Trophoblast cell (in vitro differentiated cells and primary cell): ENCODE data around the gene KRT39.

Experiments
- DNase-seq, 2 donors: peaks; one replicate each; pipeline ENCODE4 v3.0.0-alpha.2; 2016
- H2AFZ ChIP-seq: 2 replicates; pipeline ENCODE4 v1.6.1; 2013; ENCODE audit warnings: low read length, moderate library complexity, mild to moderate bottlenecking; ENCODE audit not compliant: insufficient read depth, poor library complexity
- H2AK5ac ChIP-seq: 2 replicates; pipeline ENCODE4 v1.6.1; 2013; ENCODE audit warnings: mild to moderate bottlenecking, low read length
- H2BK120ac ChIP-seq: 2 replicates; pipeline ENCODE4 v1.6.1; 2013; ENCODE audit warnings: low read length, mild to moderate bottlenecking, moderate library complexity; ENCODE audit not compliant: insufficient read depth, poor library complexity
- H2BK12ac ChIP-seq: 2 replicates; pipeline ENCODE4 v1.6.1; 2013; ENCODE audit warnings: mild to moderate bottlenecking, low read length, moderate library complexity
- H2BK5ac ChIP-seq: 2 replicates; pipeline ENCODE4 v1.6.1; 2013; ENCODE audit warnings: low read length, low read depth, moderate library complexity, mild to moderate bottlenecking; ENCODE audit not compliant: poor library complexity
- H3K14ac ChIP-seq: 2 replicates; pipeline ENCODE4 v1.6.1; 2013; ENCODE audit warnings: mild to moderate bottlenecking, low read length
- H3K18ac ChIP-seq: 2 replicates; pipeline ENCODE4 v1.6.1; 2013; ENCODE audit warnings: mild to moderate bottlenecking, low read length
- H3K23ac ChIP-seq: 2 replicates; pipeline ENCODE4 v1.6.1; 2013; ENCODE audit warnings: low read length
- H3K27ac ChIP-seq: 2 replicates; pipeline ENCODE4 v1.5.1; 2013; ENCODE audit warnings: low read depth, mild to moderate bottlenecking, inconsistent platforms, low read length, moderate library complexity
- H3K27me3 ChIP-seq: 2 replicates; pipeline ENCODE4 v1.6.1; 2013; ENCODE audit warnings: inconsistent platforms, mild to moderate bottlenecking, low read length, moderate library complexity; ENCODE audit not compliant: insufficient read depth
- H3K36me3 ChIP-seq, 2 experiments: 1 replicate in 1 of 2; 2 replicates in 1 of 2; pipeline ENCODE4 v1.6.1; 2013; ENCODE audit warnings: low read length in 2 of 2, mild to moderate bottlenecking in 2 of 2, moderate library complexity in 1 of 2; ENCODE audit not compliant: insufficient read depth in 2 of 2, control insufficient read depth in 1 of 2
- H3K4ac ChIP-seq: 2 replicates; pipeline ENCODE4 v1.6.1; 2013; ENCODE audit warnings: low read depth, mild to moderate bottlenecking, low read length, moderate library complexity
- H3K4me1 ChIP-seq, 2 experiments: 1 replicate in 1 of 2; 2 replicates in 1 of 2; pipeline ENCODE4 v1.6.1; 2013; ENCODE audit warnings: low read length in 2 of 2, mild to moderate bottlenecking in 2 of 2, moderate library complexity in 1 of 2; ENCODE audit not compliant: insufficient read depth in 2 of 2, control insufficient read depth in 1 of 2
- H3K4me2 ChIP-seq: 2 replicates; pipeline ENCODE4 v1.6.1; 2013; ENCODE audit warnings: inconsistent platforms, mild to moderate bottlenecking, low read length, moderate library complexity
- H3K4me3 ChIP-seq: 2 replicates; pipeline ENCODE4 v1.5.1; 2013; ENCODE audit warnings: mild to moderate bottlenecking, low read depth, low read length, inconsistent platforms
- H3K79me1 ChIP-seq: one replicate; pipeline ENCODE4 v1.6.1; 2013; ENCODE audit warnings: low read length
- H3K79me2 ChIP-seq: 2 replicates; pipeline ENCODE4 v1.6.1; 2013; ENCODE audit warnings: low read length, mild to moderate bottlenecking; ENCODE audit not compliant: control insufficient read depth, insufficient read depth, poor library complexity
- H3K9ac ChIP-seq: 2 replicates; pipeline ENCODE4 v1.6.1; 2013; ENCODE audit warnings: mild to moderate bottlenecking, low read length
- H3K9me3 ChIP-seq: 2 replicates; pipeline ENCODE4 v1.6.1; 2013; ENCODE audit warnings: low read depth, mild to moderate bottlenecking, control low read depth, inconsistent platforms, low read length; ENCODE audit not compliant: insufficient read depth
- H4K12ac ChIP-seq: 2 replicates; pipeline ENCODE4 v1.6.1; 2013; ENCODE audit warnings: low read depth, mild to moderate bottlenecking, low read length, moderate library complexity
- H4K8ac ChIP-seq: 2 replicates; pipeline ENCODE4 v1.6.1; 2013; ENCODE audit warnings: low read depth, mild to moderate bottlenecking, low read length, moderate library complexity
- H4K91ac ChIP-seq: one replicate; pipeline ENCODE4 v1.6.1; 2013; ENCODE audit warnings: low read depth, mild to moderate bottlenecking, low read length, moderate library complexity
- WGBS: extraction: QIAGEN DNeasy Blood & Tissue Kit; methylation state at CpG from one replicate; pipeline ENCODE4 v1.1.7; 2013; ENCODE audit warnings: missing lambda C conversion rate; ENCODE audit not compliant: insufficient read length, insufficient coverage; ENCODE audit errors: extremely low coverage; 5-methylcytosine and 5-hydroxymethylcytosine counted together

The KRT39 gene

DNA sequence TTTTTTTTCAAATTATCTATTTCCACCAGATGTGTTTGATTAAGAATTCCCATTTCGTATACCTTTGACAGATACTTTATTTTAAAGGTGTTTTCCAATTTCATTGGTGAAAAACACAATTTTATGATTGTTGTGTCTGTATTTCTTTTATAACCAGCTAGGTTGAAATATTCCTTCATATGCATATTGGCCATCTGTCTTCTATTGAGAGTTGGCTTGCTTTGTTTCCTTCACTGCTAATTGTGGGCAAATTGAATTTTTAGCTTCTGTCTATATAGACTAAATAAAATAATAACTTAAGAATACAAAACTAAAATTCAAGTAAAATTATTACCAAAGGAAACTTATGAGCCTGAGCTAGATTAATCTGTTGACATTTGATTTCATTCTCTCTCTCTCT is 28.4 kb upstream of the KRT39 start:
- no peaks in the 10 kb centered on the region for H3K79me2 ChIP-seq
- no peak overlapping the region for H2AK5ac ChIP-seq
- H2BK120ac ChIP-seq: no peak overlapping the region
- H3K27ac ChIP-seq: no peak overlapping the region
- no peak overlapping the region for H2AFZ ChIP-seq
- no peaks in the 10 kb centered on the region for H3K4me1 ChIP-seq
- H4K91ac ChIP-seq: no peak overlapping the region
- no peaks in the 10 kb centered on the region for H3K27me3 ChIP-seq
- no peak overlapping the region for H2BK5ac ChIP-seq
- no peak overlapping the region for H3K4me3 ChIP-seq
- no peak overlapping the region for H2BK12ac ChIP-seq
- H4K12ac ChIP-seq: no peak overlapping the region
- H3K18ac ChIP-seq: no peak overlapping the region
- H3K14ac ChIP-seq: no peak overlapping the region
- no peak overlapping the region for H3K4ac ChIP-seq
- no peaks in the 10 kb centered on the region for H3K36me3 ChIP-seq
- no peak overlapping the region for H3K4me2 ChIP-seq
- no peak overlapping the region for H4K8ac ChIP-seq
- H3K9me3 ChIP-seq: no peaks in the 10 kb centered on the region
- WGBS: no CpG with 5 or more reads among the region's 1 CpG
- H3K79me1 ChIP-seq: no peaks in the 10 kb centered on the region
- H3K9ac ChIP-seq: no peak overlapping the region
- no peak overlapping the region for H3K23ac ChIP-seq
- DNase-seq: no peak

DNA sequence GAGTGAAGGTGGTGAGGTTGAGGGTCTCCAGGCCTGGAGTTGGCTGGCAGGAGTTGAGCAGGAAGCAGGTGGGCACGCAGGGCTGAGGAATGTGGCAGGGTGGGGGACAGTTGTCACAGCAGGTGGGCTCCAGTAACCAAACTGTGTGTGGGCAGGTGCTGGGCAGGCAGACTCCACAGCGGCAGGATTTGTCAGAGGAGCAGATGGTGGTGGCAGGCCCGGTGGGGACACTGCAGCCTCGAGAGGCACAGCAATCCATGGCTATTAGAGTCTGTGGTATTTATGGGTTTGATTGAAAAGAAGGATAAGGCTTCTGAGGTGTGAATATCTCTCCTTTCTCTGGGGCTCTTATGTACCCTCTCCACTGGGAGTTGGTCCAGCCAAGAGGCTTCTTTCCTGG is 27.1 kb upstream of the KRT39 start, which contains the start of gene KRTAP3-3:
TSS of gene KRTAP3-3 (minus strand) at position 326 of the 400 bp plus-strand sequence. CDS start at position 259, 67 bp downstream.
- H2AFZ ChIP-seq: no peak within 1 kb of the TSS
- no peak within 1 kb of the TSS for H3K23ac ChIP-seq
- H2BK120ac ChIP-seq: no peak within 1 kb of the TSS

DNA sequence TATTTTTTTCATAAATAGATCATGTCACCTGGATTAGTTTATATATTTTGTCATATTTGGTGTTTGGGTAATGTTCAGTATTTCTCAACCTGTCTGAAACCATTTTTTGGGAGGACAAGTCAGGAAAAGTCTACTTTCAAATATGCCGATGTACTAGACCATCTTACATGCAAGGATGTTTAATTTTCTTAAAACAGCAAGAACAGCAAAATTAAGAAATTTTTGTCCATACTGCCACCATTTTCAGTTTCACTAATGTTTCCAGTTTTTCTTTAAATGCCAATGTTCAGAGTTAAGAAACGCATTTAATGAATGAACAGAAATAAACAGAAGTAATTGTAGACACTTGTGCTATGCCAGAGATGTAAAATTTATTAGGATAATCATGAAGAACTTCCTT is 26.3 kb upstream of the KRT39 start:
- Histone ChIP-seq H2BK5ac (no peak overlapping the region), H4K91ac (no peak overlapping the region), H2AK5ac (no peak overlapping the region), H3K23ac (no peak overlapping the region), H4K8ac (no peak overlapping the region), H3K4me3 (no peak overlapping the region), H3K4me1 (no peaks in the 10 kb centered on the region), H3K9ac (no peak overlapping the region), H3K4ac (no peak overlapping the region), H3K27ac (no peak overlapping the region), H3K9me3 (no peaks in the 10 kb centered on the region), H3K18ac (no peak overlapping the region), H3K4me2 (no peak overlapping the region), H2BK12ac (no peak overlapping the region), H3K79me2 (no peaks in the 10 kb centered on the region), H2AFZ (no peak overlapping the region), H3K36me3 (no peaks in the 10 kb centered on the region), H3K27me3 (no peaks in the 10 kb centered on the region), H2BK120ac (no peak overlapping the region), H4K12ac (no peak overlapping the region), H3K14ac (no peak overlapping the region), H3K79me1 (no peaks in the 10 kb centered on the region)
- DNase-seq: no peak
- no CpG with 5 or more reads among the region's 2 CpGs for WGBS

More for the DNA sequence above, 27.1 kb upstream of the KRT39 start, which contains the start of gene KRTAP3-3:
- Histone ChIP-seq H3K4me2 (no peak within 1 kb of the TSS), H3K4ac (no peak within 1 kb of the TSS), H3K79me1 (no peaks in the 10 kb centered on the region), H3K27ac (no peak within 1 kb of the TSS), H2BK12ac (no peak within 1 kb of the TSS), H3K9ac (no peak within 1 kb of the TSS), H2AK5ac (no peak within 1 kb of the TSS), H4K12ac (no peak within 1 kb of the TSS), H3K4me1 (no peaks in the 10 kb centered on the region), H3K18ac (no peak within 1 kb of the TSS), H3K79me2 (no peaks in the 10 kb centered on the region), H4K91ac (no peak within 1 kb of the TSS), H2BK5ac (no peak within 1 kb of the TSS), H3K27me3 (no peaks in the 10 kb centered on the region), H3K9me3 (no peaks in the 10 kb centered on the region), H4K8ac (no peak within 1 kb of the TSS), H3K36me3 (no peaks in the 10 kb centered on the region), H3K14ac (no peak within 1 kb of the TSS), H3K4me3 (no peak within 1 kb of the TSS)
- WGBS: no CpG with 5 or more reads among the region's 4 CpGs
- DNase-seq: no peak

DNA sequence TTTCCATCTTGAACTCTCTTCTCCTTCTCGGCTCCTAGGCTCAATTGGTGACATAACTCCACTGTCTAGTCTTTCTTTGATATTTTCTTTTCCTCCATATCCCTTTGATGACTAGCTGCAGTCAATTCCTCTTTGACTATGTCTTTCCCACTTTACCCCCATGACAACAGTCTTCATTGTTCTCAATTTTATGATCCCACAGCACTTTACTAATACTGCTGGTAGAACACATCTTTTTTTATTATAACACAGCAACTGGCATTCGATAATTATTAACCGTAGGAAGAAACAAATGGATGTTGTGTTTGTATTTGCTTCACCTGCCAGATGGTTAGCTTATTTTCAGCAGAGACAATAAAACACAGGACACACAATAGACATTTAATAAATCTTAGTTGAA is 25.9 kb upstream of the KRT39 start:
- no CpG with 5 or more reads among the region's 3 CpGs for WGBS
- H3K9ac ChIP-seq: no peak overlapping the region
- H4K12ac ChIP-seq: no peak overlapping the region
- no peak overlapping the region for H4K8ac ChIP-seq
- H3K18ac ChIP-seq: no peak overlapping the region
- H3K23ac ChIP-seq: no peak overlapping the region
- H3K4me3 ChIP-seq: no peak overlapping the region
- H3K27ac ChIP-seq: no peak overlapping the region
- no peaks in the 10 kb centered on the region for H3K79me2 ChIP-seq
- H3K14ac ChIP-seq: no peak overlapping the region
- no peak overlapping the region for H2BK12ac ChIP-seq
- no peaks in the 10 kb centered on the region for H3K36me3 ChIP-seq
- H3K4ac ChIP-seq: no peak overlapping the region
- H2AK5ac ChIP-seq: no peak overlapping the region
- H3K4me1 ChIP-seq: no peaks in the 10 kb centered on the region
- no peaks in the 10 kb centered on the region for H3K27me3 ChIP-seq
- no peak overlapping the region for H4K91ac ChIP-seq
- H2BK120ac ChIP-seq: no peak overlapping the region
- no peak for DNase-seq
- no peak overlapping the region for H2BK5ac ChIP-seq
- no peaks in the 10 kb centered on the region for H3K79me1 ChIP-seq
- no peak overlapping the region for H3K4me2 ChIP-seq
- no peaks in the 10 kb centered on the region for H3K9me3 ChIP-seq
- no peak overlapping the region for H2AFZ ChIP-seq
